Gastrocnemius medialis (tissue), 4 donors: ENCODE data around the gene ERC2. TPM values are rescaled to one million over a fixed set of nuclear protein-coding genes. Genes with fewer than 3 reads are reported as not detected.

Source experiments
- ATAC-seq, 2 donors: fragments of 150-250 bp; one replicate each; pipeline ENCODE4 v1.9.1; 2016
- DNase-seq, 2 donors: peaks; one replicate each; pipeline ENCODE4 v3.0.0-alpha.2; 2019
- H3K27ac ChIP-seq, 4 donors: fragments of 200-600 bp; sonication (generic); 1 replicate in 1 of 4; 2 replicates in 3 of 4; pipeline ENCODE4 v1.5.1; 2016 to 2018; ENCODE audit warnings: mild to moderate bottlenecking in 2 of 4, moderate library complexity in 1 of 4
- H3K27me3 ChIP-seq, 3 donors: fragments of 200-600 bp; sonication (generic) in 2 of 3; 1 replicate in 1 of 3; 2 replicates in 2 of 3; pipeline versions ENCODE4 v1.5.1 to v1.6.0; 2016 to 2019; ENCODE audit warnings: mild to moderate bottlenecking in 1 of 3, moderate library complexity in 1 of 3
- H3K36me3 ChIP-seq, 2 donors: fragments of 200-600 bp; sonication (generic) in 1 of 2; one replicate each; pipeline ENCODE4 v1.5.1; 2017 to 2018
- H3K4me1 ChIP-seq, 2 donors: fragments of 200-600 bp; sonication (generic) in 1 of 2; one replicate each; pipeline ENCODE4 v1.5.1; 2016 to 2017; ENCODE audit warnings: mild to moderate bottlenecking in 2 of 2
- H3K4me3 ChIP-seq, 4 donors: fragments of 200-600 bp; sonication (generic) in 3 of 4; 1 replicate in 1 of 4; 2 replicates in 3 of 4; pipeline ENCODE4 v1.5.1; 2016 to 2019; ENCODE audit warnings: mild to moderate bottlenecking in 2 of 4
- H3K9me3 ChIP-seq, 3 donors: fragments of 200-600 bp; sonication (generic) in 2 of 3; 1 replicate in 1 of 3; 2 replicates in 2 of 3; pipeline ENCODE4 v1.5.1; 2016 to 2019
- POLR2A ChIP-seq, 2 donors: fragments of 450-650 bp; IDR thresholded peaks; one replicate each; pipeline ENCODE4 v1.6.1; 2017; ENCODE audit warnings: antibody characterized with exemption in 2 of 2, mild to moderate bottlenecking in 2 of 2, moderate library complexity in 2 of 2
- in situ Hi-C, 4 donors: fragments of 200-750 bp; cut with MboI; loops; one replicate each; pipeline versions ENCODE4 v1.15.0 to v1.8.0; 2017; ENCODE audit warnings: low sequenced_read_pairs in 4 of 4
- intact Hi-C: fragments of 100-400 bp; cut with DNase I; formaldehyde crosslinking; loops from one replicate; pipeline ENCODE4 v1.15.1; 2023; ENCODE audit warnings: low total_unique reads
- total RNA-seq, 4 donors: library from RNA; depleted of rRNA; stranded (reverse); fragments of >200 nt; gene quantifications; one replicate each; pipeline versions ENCODE4 v1.1.0 to v1.2.3, GENCODE V29; 2016
- TF ChIP-seq, protein P1 (sequence below), 5 experiments: fragments of 450-650 bp in 3 of 5; fragments of 200-600 bp in 2 of 5; sonication (generic) in 2 of 5; IDR thresholded peaks in 4 of 5; conservative IDR thresholded peaks in 1 of 5; 1 replicate in 4 of 5; 2 replicates in 1 of 5; pipeline ENCODE4 v1.5.1; 2016 to 2019; ENCODE audit warnings: antibody characterized with exemption in 5 of 5, mild to moderate bottlenecking in 3 of 5, moderate library complexity in 3 of 5

The ERC2 gene
- total RNA-seq, 4 donors from 2014 or later: not detected

GRCh38 chr3:55486101-55486856, 982.0 kb downstream of the ERC2 start:
- no peaks in the 10 kb centered on the region for H3K36me3 ChIP-seq
- intact Hi-C loops (loop anchor here (5.0 kb wide), 3 partner anchors 534 to 634 kb away; no protein-coding TSS in a partner anchor), in situ Hi-C loops (loop anchor here (10.0 to 25.0 kb wide), 6 partner anchors 251 to 1001 kb away; no protein-coding TSS in a partner anchor)
- TF ChIP-seq, protein P1, sequence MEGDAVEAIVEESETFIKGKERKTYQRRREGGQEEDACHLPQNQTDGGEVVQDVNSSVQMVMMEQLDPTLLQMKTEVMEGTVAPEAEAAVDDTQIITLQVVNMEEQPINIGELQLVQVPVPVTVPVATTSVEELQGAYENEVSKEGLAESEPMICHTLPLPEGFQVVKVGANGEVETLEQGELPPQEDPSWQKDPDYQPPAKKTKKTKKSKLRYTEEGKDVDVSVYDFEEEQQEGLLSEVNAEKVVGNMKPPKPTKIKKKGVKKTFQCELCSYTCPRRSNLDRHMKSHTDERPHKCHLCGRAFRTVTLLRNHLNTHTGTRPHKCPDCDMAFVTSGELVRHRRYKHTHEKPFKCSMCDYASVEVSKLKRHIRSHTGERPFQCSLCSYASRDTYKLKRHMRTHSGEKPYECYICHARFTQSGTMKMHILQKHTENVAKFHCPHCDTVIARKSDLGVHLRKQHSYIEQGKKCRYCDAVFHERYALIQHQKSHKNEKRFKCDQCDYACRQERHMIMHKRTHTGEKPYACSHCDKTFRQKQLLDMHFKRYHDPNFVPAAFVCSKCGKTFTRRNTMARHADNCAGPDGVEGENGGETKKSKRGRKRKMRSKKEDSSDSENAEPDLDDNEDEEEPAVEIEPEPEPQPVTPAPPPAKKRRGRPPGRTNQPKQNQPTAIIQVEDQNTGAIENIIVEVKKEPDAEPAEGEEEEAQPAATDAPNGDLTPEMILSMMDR (IDR thresholded peaks at IDR 0.05 in 4 of 5, conservative IDR thresholded peaks at IDR 0.05 in 1 of 5): no peak
- TF ChIP-seq POLR2A (IDR thresholded peaks at IDR 0.05): no peak
- no peaks in the 10 kb centered on the region for H3K9me3 ChIP-seq
- H3K27ac ChIP-seq: peak overlapping the region; percentile 61 to 82 (median 77)
- H3K4me1 ChIP-seq: peaks cover 0 to 33% of the 10 kb centered on the region in 2 donors
- H3K27me3 ChIP-seq: peaks cover 0 to 6% (median 4%) of the 10 kb centered on the region in 3 donors
- peak overlapping the region; percentile 57 to 82 (median 68) for H3K4me3 ChIP-seq
- DNase-seq: peak; percentile 30 to 68
- peak; percentile 52 for ATAC-seq

DNA sequence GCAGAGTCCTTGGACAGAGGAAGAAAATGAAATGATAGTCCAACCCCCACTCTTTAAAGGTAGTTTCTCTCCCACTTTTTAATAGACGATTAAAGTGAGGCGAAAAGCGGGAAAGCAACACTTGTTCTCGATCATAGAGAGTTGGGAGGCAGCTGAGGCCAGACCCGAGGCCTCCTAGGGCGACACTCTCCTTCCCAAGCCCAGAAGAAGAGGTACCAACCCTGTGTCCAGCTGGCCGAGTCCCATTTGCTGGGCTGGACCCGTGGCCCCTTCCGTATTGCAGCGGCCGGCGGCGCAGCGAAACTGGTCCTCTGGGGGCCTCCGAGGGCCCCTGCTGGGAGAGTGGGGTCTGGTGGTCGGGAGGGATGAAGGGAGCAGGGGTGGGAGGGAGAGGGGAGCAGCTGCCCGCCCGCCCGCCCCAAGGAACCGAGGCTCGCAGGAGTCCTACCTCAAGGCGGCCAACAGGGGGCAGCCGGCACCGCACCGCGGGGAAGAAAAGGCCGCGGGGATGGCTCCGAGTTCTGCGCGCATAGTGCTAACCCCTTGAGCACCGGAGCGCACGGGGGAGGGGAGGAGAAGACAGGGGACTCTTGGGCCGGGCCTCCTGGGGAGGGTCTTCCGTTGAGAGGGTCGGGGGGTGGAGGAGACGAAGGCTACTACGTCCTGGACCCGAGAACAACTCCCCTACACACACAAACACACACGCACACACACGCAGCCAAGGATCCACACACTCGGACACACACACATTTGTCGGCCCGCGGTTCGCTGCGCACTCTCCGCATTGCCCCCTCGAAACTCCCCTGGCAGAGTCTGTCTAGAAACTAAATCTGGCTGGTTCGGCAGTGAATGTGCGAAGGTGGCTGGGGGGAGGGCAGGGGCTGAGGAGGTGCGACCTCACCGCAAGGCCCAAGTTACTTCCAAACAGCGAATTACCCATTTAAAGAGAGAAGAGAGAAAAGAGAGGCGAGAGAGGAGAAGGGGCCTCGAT, 983.2 kb downstream of the ERC2 start:
- Histone ChIP-seq H3K27ac (peak overlapping the region; percentile 61 to 82 (median 77)), H3K27me3 (peaks cover 4 to 15% (median 6%) of the 10 kb centered on the region in 3 donors), H3K4me1 (peaks cover 0 to 41% of the 10 kb centered on the region in 2 donors), H3K9me3 (no peaks in the 10 kb centered on the region), H3K4me3 (peak overlapping the region; percentile 57 to 82 (median 68)), H3K36me3 (no peaks in the 10 kb centered on the region)
- DNase-seq: peak; percentile 65 to 66
- intact Hi-C loops (loop anchor here (1.0 to 5.0 kb wide), 6 partner anchors 236 to 766 kb away; no protein-coding TSS in a partner anchor), in situ Hi-C loops (loop anchor here (10.0 to 25.0 kb wide), 6 partner anchors 252 to 1002 kb away; no protein-coding TSS in a partner anchor)
- no peak for TF ChIP-seq POLR2A (IDR thresholded peaks at IDR 0.05)
- TF ChIP-seq, protein P1 (IDR thresholded peaks at IDR 0.05 in 4 of 5, conservative IDR thresholded peaks at IDR 0.05 in 1 of 5): peak in 4 of 5 experiments; percentile 19 to 93 (median 71)
- peak; percentile 53 to 69 for ATAC-seq

DNA sequence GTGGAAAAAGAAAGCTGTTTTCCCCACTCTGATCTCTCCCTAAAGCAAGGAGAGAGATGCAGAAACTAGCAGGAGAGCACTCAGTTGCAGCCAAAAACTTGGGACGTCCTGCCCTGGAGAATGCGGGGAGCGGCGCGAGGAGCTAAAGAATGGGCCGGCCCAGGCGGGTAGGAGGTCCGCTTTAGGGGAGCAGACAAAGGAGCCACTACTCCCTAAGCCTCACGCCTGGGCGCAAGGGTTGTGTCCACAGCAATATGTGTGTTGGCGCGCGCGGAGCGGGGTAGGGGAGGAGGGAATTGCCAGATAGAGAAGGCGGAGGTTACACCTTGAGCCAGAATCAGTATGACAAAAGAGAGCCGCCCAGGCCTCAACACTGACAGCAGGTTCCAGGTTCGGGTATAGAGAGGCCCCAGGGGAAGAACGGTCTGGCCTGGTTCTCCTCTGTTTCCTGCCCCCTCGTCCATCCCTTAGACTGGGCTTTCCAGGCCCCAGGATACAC, 984.0 kb downstream of the ERC2 start:
- Histone ChIP-seq H3K27ac (peak overlapping the region in 1 of 4 donors; percentile 52), H3K4me1 (peaks cover 0 to 33% of the 10 kb centered on the region in 2 donors), H3K36me3 (no peaks in the 10 kb centered on the region), H3K27me3 (peaks cover 4 to 20% (median 6%) of the 10 kb centered on the region in 3 donors), H3K9me3 (no peaks in the 10 kb centered on the region), H3K4me3 (peak overlapping the region in 2 of 4 donors; percentile 12 to 62)
- DNase-seq (no peak), ATAC-seq (no peak)
- intact Hi-C loops: loop anchor here (1.0 to 2.0 kb wide), 2 partner anchors 237 to 263 kb away; no protein-coding TSS in a partner anchor
- TF ChIP-seq POLR2A (IDR thresholded peaks at IDR 0.05): no peak
- TF ChIP-seq, protein P1 (IDR thresholded peaks at IDR 0.05 in 4 of 5, conservative IDR thresholded peaks at IDR 0.05 in 1 of 5): no peak
- in situ Hi-C loops: loop anchor here (10.0 to 25.0 kb wide), 6 partner anchors 253 to 1003 kb away; no protein-coding TSS in a partner anchor
